ENCODE results near the gene METAP1D.

The METAP1D gene

GRCh38 chr2:172106108-172106961, 106.6 kb downstream of the METAP1D start:
- Histone ChIP-seq H3K4me3 (ENCODE audit: low read depth, low read length) (peak overlapping the region; percentile 56), H3K36me3 (replicated peaks) (no peaks in the 10 kb centered on the region), H3K27me3 (replicated peaks) (peaks cover 12% of the 10 kb centered on the region), H3K27ac (no peak overlapping the region)
- peak; percentile 72 for TF ChIP-seq CTCF (IDR thresholded peaks at IDR 0.05; ENCODE audit: low read depth, low read length, missing control alignments)
- DNase-seq = no peak
- in situ Hi-C loops (cut with HindIII; ENCODE audit: low pct_ligation_motif_present, low sequenced_read_pairs) = loop anchor here (25.0 kb wide), 1 partner anchor 294 kb away; no protein-coding TSS in a partner anchor

GRCh38 chr2:172107690-172108586, 108.2 kb downstream of the METAP1D start:
- in situ Hi-C loops (cut with HindIII; ENCODE audit: low pct_ligation_motif_present, low sequenced_read_pairs) = loop anchor here (25.0 kb wide), 1 partner anchor 296 kb away; no protein-coding TSS in a partner anchor
- DNase-seq = no peak
- H3K27me3 ChIP-seq (replicated peaks) = peaks cover 7% of the 10 kb centered on the region
- H3K27ac ChIP-seq = no peak overlapping the region
- H3K36me3 ChIP-seq (replicated peaks) = no peaks in the 10 kb centered on the region
- no peak overlapping the region for H3K4me3 ChIP-seq (ENCODE audit: low read depth, low read length)
- no peak for TF ChIP-seq CTCF (IDR thresholded peaks at IDR 0.05; ENCODE audit: low read depth, low read length, missing control alignments)

- H3K4me3 ChIP-seq (ENCODE audit: low read depth, low read length) = no peak overlapping the region
- DNase-seq = no peak
- H3K27me3 ChIP-seq (replicated peaks) = peaks cover 7% of the 10 kb centered on the region
- H3K36me3 ChIP-seq (replicated peaks) = no peaks in the 10 kb centered on the region
- in situ Hi-C loops (cut with HindIII; ENCODE audit: low pct_ligation_motif_present, low sequenced_read_pairs) = loop anchor here (25.0 kb wide), 1 partner anchor 296 kb away; no protein-coding TSS in a partner anchor
- no peak for TF ChIP-seq CTCF (IDR thresholded peaks at IDR 0.05; ENCODE audit: low read depth, low read length, missing control alignments)
- H3K27ac ChIP-seq = no peak overlapping the region
Observed at GRCh38 chr2:172108587-172108930, 108.8 kb downstream of the METAP1D start.

- Histone ChIP-seq H3K27me3 (replicated peaks) (peaks cover 7% of the 10 kb centered on the region), H3K27ac (no peak overlapping the region), H3K36me3 (replicated peaks) (no peaks in the 10 kb centered on the region), H3K4me3 (ENCODE audit: low read depth, low read length) (no peak overlapping the region)
- DNase-seq = no peak
- TF ChIP-seq CTCF (IDR thresholded peaks at IDR 0.05; ENCODE audit: low read depth, low read length, missing control alignments) = no peak
- in situ Hi-C loops (cut with HindIII; ENCODE audit: low pct_ligation_motif_present, low sequenced_read_pairs) = loop anchor here (25.0 kb wide), 1 partner anchor 297 kb away; no protein-coding TSS in a partner anchor
Observed at GRCh38 chr2:172109256-172109987, 109.7 kb downstream of the METAP1D start.

- peaks cover 7% of the 10 kb centered on the region for H3K27me3 ChIP-seq (replicated peaks)
- no peak for TF ChIP-seq CTCF (IDR thresholded peaks at IDR 0.05; ENCODE audit: low read depth, low read length, missing control alignments)
Observed at GRCh38 chr2:172109988-172110811, 110.4 kb downstream of the METAP1D start.

More at GRCh38 chr2:172109988-172110811, 110.4 kb downstream of the METAP1D start:
- H3K36me3 ChIP-seq (replicated peaks) = no peaks in the 10 kb centered on the region
- DNase-seq = no peak
- H3K27ac ChIP-seq = no peak overlapping the region
- H3K4me3 ChIP-seq (ENCODE audit: low read depth, low read length) = no peak overlapping the region
- in situ Hi-C loops (cut with HindIII; ENCODE audit: low pct_ligation_motif_present, low sequenced_read_pairs) = loop anchor here (25.0 kb wide), 1 partner anchor 298 kb away; no protein-coding TSS in a partner anchor
